Osteoblast (primary cell): Measurements from ENCODE around the gene MVB12A. TPM values are rescaled to one million over a fixed set of nuclear protein-coding genes. Genes with fewer than 3 reads are reported as not detected.

Source experiments
- DNase-seq: peaks from one replicate; pipeline ENCODE4 v3.0.0; 2011; ENCODE audit warnings: low spot score, mixed read lengths; ENCODE audit not compliant: insufficient read length; ENCODE audit errors: missing footprints
- H2AFZ ChIP-seq: 2 replicates; pipeline ENCODE4 v1.6.0; 2011; ENCODE audit warnings: mild to moderate bottlenecking, low read length
- H3K27ac ChIP-seq: 2 replicates; pipeline ENCODE4 v1.5.1; 2011; ENCODE audit warnings: mild to moderate bottlenecking, low read depth, low read length, moderate library complexity
- H3K27me3 ChIP-seq: 2 replicates; pipeline ENCODE4 v1.6.0; 2012; ENCODE audit warnings: mild to moderate bottlenecking, control low read depth, inconsistent platforms, low read length, moderate library complexity; ENCODE audit not compliant: insufficient read depth
- H3K36me3 ChIP-seq: 2 replicates; pipeline ENCODE4 v1.5.1; 2011; ENCODE audit warnings: mild to moderate bottlenecking, low read length, control low read depth, moderate library complexity; ENCODE audit not compliant: insufficient read depth
- H3K4me1 ChIP-seq: 2 replicates; pipeline ENCODE4 v1.5.1; 2011; ENCODE audit warnings: mild to moderate bottlenecking, low read length, control low read depth, moderate library complexity; ENCODE audit not compliant: insufficient read depth
- H3K4me2 ChIP-seq: 2 replicates; pipeline ENCODE4 v1.6.0; 2011; ENCODE audit warnings: mild to moderate bottlenecking, low read length; ENCODE audit not compliant: insufficient read depth
- H3K4me3 ChIP-seq: fragments of 200-600 bp; sonication (generic); 3 replicates; pipeline ENCODE4 v1.5.1; 2012; ENCODE audit warnings: mild to moderate bottlenecking, low read length, inconsistent platforms; ENCODE audit not compliant: insufficient read depth
- H3K79me2 ChIP-seq: 2 replicates; pipeline ENCODE4 v1.6.0; 2012; ENCODE audit warnings: mild to moderate bottlenecking, low read length, control low read depth, inconsistent platforms; ENCODE audit not compliant: insufficient read depth
- H3K9me3 ChIP-seq: 2 replicates; pipeline ENCODE4 v1.5.1; 2011; ENCODE audit warnings: low read depth, low read length, control low read depth
- H4K20me1 ChIP-seq: 2 replicates; pipeline ENCODE4 v1.6.0; 2012; ENCODE audit warnings: mild to moderate bottlenecking, low read length, control low read depth; ENCODE audit not compliant: insufficient read depth
- CTCF ChIP-seq: IDR thresholded peaks from 2 replicates; pipeline ENCODE4 v1.5.1; 2011; ENCODE audit warnings: mild to moderate bottlenecking, low read depth, low read length, moderate library complexity; ENCODE audit errors: extremely low read depth
- total RNA-seq: library from RNA; depleted of rRNA; stranded (reverse); fragments of >200 nt; gene quantifications from 2 replicates; pipeline ENCODE4 v1.2.3, GENCODE V29; 2012

MVB12A gene
- total RNA-seq, 1 donor: 50.7 TPM

GRCh38 chr19:17419154-17419620 is 660 bp upstream of the MVB12A start:
- no peaks in the 10 kb centered on the region for H3K36me3 ChIP-seq
- H3K9me3 ChIP-seq: no peaks in the 10 kb centered on the region
- DNase-seq: peak; percentile 57
- H4K20me1 ChIP-seq: no peaks in the 10 kb centered on the region
- H3K27ac ChIP-seq: peak overlapping the region; percentile 57
- peaks cover 11% of the 10 kb centered on the region for H3K4me1 ChIP-seq
- no peaks in the 10 kb centered on the region for H3K27me3 ChIP-seq
- TF ChIP-seq CTCF: no peak
- peak overlapping the region; percentile 73 for H3K4me2 ChIP-seq
- peak overlapping the region; percentile 43 for H2AFZ ChIP-seq
- H3K4me3 ChIP-seq: peak overlapping the region; percentile 79
- H3K79me2 ChIP-seq: peaks cover 3% of the 10 kb centered on the region

GRCh38 chr19:17420475-17420924 is 653 bp downstream of the MVB12A start:
- Histone ChIP-seq H2AFZ (peak overlapping the region; percentile 91), H3K9me3 (no peaks in the 10 kb centered on the region), H3K27me3 (no peaks in the 10 kb centered on the region), H3K4me1 (peaks cover 11% of the 10 kb centered on the region), H4K20me1 (no peaks in the 10 kb centered on the region), H3K79me2 (peaks cover 3% of the 10 kb centered on the region), H3K4me2 (peak overlapping the region; percentile 76), H3K36me3 (no peaks in the 10 kb centered on the region), H3K4me3 (peak overlapping the region; percentile 79), H3K27ac (peak overlapping the region; percentile 5)
- peak; percentile 83 for DNase-seq
- peak; percentile 22 for TF ChIP-seq CTCF

- no peak overlapping the region for H3K4me3 ChIP-seq
- TF ChIP-seq CTCF: no peak
- no peaks in the 10 kb centered on the region for H3K36me3 ChIP-seq
- no peak overlapping the region for H2AFZ ChIP-seq
- peaks cover 11% of the 10 kb centered on the region for H3K4me1 ChIP-seq
- H3K4me2 ChIP-seq: no peak overlapping the region
- no peak overlapping the region for H3K27ac ChIP-seq
- no peaks in the 10 kb centered on the region for H3K27me3 ChIP-seq
- DNase-seq: peak; percentile 54
- peaks cover 3% of the 10 kb centered on the region for H3K79me2 ChIP-seq
- H4K20me1 ChIP-seq: no peaks in the 10 kb centered on the region
- H3K9me3 ChIP-seq: no peaks in the 10 kb centered on the region
Measured at GRCh38 chr19:17421942-17422341, 2.1 kb downstream of the MVB12A start.

DNA sequence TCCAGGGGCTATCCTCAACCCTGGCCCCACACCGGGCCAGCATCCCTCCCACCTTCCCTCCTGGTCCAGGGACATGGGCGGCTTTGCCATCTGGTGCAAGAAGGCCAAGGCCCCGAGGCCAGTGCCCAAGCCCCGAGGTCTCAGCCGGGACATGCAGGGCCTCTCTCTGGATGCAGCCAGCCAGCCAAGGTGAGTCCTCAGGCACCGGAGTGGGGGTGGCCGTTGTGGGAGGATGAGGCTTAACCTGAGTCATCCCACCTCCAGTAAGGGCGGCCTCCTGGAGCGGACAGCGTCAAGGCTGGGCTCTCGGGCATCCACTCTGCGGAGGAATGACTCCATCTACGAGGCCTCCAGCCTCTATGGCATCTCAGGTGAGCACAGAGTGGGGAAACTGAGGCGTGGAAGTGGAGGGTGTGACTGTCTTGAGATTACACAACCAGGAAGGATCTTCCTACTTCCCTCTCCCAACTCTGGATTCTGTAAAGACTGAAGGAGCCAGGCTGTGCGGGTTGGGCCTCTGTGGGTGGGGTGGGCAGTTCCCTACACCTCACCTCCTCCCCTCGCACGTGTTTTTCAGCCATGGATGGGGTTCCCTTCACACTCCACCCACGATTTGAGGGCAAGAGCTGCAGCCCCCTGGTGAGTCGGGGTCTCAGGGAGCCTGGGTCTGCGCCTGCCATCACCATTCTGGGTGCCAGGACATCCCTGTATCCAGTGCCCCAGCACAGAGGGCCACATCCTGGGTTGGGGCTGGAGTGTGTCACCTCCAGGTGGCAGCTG is 3.8 kb downstream of the MVB12A start:
- H2AFZ ChIP-seq: no peak overlapping the region

More for the DNA sequence above, 3.8 kb downstream of the MVB12A start:
- H3K4me1 ChIP-seq: peaks cover 11% of the 10 kb centered on the region
- H3K27ac ChIP-seq: no peak overlapping the region
- DNase-seq: peak; percentile 52
- H3K9me3 ChIP-seq: no peaks in the 10 kb centered on the region
- no peak overlapping the region for H3K4me3 ChIP-seq
- no peak overlapping the region for H3K4me2 ChIP-seq
- peaks cover 3% of the 10 kb centered on the region for H3K79me2 ChIP-seq
- no peaks in the 10 kb centered on the region for H3K36me3 ChIP-seq
- H3K27me3 ChIP-seq: no peaks in the 10 kb centered on the region
- no peak for TF ChIP-seq CTCF
- H4K20me1 ChIP-seq: no peaks in the 10 kb centered on the region
